GM23248 (cell line): ENCODE results near the gene PDK4.

Source experiments
- EZH2 ChIP-seq: fragments of 200-600 bp; sonication (generic); IDR thresholded peaks from 2 replicates; pipeline ENCODE4 v1.6.1; 2018; ENCODE audit warnings: antibody characterized with exemption, mild to moderate bottlenecking; ENCODE audit not compliant: insufficient read depth, poor library complexity, severe bottlenecking
- EZH2phosphoT487 ChIP-seq: fragments of 200-600 bp; sonication (generic); IDR thresholded peaks from 2 replicates; pipeline ENCODE4 v1.6.1; 2018; ENCODE audit warnings: antibody characterized with exemption, moderate library complexity, mild to moderate bottlenecking, low read depth; ENCODE audit not compliant: insufficient read depth

DNA sequence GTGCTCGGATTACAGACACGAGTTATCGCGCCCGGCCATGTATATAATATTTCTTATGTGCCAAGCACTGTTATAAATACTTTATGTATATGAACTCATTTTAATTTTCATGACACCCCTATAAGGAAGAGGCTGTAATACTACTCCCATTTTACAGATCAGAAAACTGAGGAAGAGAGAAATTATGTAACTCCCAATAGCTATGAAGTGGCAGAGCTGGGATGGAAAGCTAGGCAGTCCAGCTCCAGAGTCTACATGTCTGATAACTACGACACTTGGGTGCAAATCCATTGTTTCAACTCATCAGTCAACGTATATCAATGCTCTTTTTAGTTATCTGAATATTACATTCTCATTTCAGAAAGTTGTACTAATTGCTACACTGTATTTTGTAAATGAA, 17.0 kb downstream of the PDK4 start:
- no peak for TF ChIP-seq EZH2phosphoT487
- no peak for TF ChIP-seq EZH2
